Stimulated activated CD4-positive, alpha-beta T cell treated with anti-CD3 and anti-CD28 coated beads, Interleukin-15, amount 100 ng/mL, for 1 hour (primary cell): ENCODE data around the gene ARHGEF7.

Experiments
- DNase-seq, 2 donors: peaks; one replicate each; pipeline ENCODE4 v3.0.0-alpha.2; 2020; ENCODE audit warnings: low read depth in 1 of 2, low spot score in 1 of 2

ARHGEF7 gene

GRCh38 chr13:111166882-111167675 lies 52.0 kb downstream of the ARHGEF7 start:
- no peak for DNase-seq

- no peak for DNase-seq
These were observed 53.0 kb downstream of the ARHGEF7 start for GRCh38 chr13:111168107-111168506.

DNA sequence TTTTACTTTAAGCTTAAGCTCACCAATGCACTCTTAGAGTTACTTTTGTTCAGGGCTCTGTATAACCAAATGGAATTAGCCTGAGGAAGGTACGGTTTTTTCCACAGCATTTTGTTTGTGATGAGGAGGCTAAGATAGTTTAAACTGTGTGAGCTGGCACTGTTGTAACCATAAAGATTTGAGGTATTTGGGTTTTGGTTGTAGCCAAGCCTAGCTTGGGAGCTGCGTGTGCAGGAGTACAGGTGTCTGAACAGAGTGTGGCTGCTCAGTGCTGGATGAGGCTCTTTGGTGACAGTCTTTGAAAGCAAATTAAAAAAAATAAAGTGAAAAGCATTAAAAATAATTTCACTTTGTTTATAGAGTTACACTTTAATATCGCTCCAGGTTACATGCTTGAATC lies 56.0 kb downstream of the ARHGEF7 start:
- DNase-seq = no peak

- no peak for DNase-seq
These were observed 56.5 kb downstream of the ARHGEF7 start for GRCh38 chr13:111171629-111172028.

DNA sequence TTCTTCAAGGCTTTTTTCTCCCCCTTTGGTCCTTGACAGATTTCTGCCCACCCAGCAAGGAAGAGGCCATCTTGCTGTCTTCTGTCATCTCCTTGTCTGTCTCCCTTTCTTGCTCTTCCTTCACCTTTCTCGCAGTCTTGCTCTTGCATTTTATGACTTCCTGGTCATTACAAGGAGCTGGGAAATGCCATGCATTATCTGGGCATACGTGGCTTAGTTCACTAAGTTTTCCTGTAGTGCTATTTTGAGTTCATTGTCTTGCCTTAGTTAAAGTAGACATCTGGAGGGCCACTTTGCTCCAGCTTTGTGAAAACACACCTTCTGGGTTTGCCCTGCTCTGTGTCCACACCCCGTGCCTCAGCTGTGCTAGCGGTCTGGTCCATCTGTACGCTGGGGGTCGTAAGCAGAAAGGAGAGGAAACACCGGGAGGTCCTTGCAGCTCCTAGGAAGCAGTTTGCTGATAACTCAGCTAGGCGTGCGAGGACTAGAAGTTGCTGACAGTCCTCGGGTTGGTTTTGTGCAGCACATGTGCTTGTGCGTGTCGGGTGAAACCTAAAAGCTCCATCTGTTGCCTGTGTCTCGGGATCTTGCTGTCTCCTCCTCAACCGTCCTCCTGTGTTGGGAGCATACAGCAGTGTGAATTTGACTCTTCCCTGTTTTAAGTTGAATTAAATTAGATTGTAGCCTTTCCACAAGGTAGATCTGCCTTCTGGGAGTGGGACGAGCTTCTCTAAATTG lies 59.4 kb downstream of the ARHGEF7 start:
- no peak for DNase-seq

GRCh38 chr13:111175372-111175771 lies 60.3 kb downstream of the ARHGEF7 start:
- no peak for DNase-seq

- no peak for DNase-seq
These were observed 60.8 kb downstream of the ARHGEF7 start for GRCh38 chr13:111175935-111176334.

GRCh38 chr13:111176421-111176820 lies 61.3 kb downstream of the ARHGEF7 start:
- DNase-seq = no peak

DNA sequence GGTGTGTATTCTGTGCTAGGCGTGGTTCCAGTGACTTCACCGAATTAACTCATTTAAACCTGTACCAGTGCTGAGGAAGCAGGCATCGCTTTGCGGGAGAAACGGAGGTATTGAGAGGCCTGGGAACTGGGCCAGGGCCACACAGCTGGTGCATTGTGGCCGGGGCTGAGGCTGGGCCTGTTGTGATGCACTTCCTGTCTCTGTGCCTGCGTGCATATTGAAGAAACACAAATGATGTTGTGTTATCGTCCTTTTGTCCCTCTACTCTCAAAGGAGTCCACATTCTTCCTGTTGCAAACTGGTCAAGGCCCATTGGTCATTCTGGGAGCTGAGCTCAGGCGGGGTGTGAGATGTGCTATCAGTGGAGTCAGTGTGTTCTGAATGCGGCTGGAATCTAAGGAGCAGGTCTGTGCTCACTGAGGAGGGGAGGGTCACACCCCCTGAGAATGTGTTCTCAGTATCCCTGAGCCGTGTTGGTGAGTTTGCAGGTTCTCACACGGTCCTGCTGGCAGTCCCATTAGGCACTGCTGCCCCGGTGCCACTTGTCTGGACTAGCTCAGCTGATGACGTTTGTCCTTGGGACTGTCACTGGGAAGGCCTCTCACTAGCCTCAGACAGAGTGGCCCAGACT lies 62.1 kb downstream of the ARHGEF7 start:
- DNase-seq = peak in 1 of 2 donors; percentile 19

GRCh38 chr13:111177921-111178320 lies 62.8 kb downstream of the ARHGEF7 start:
- no peak for DNase-seq

DNA sequence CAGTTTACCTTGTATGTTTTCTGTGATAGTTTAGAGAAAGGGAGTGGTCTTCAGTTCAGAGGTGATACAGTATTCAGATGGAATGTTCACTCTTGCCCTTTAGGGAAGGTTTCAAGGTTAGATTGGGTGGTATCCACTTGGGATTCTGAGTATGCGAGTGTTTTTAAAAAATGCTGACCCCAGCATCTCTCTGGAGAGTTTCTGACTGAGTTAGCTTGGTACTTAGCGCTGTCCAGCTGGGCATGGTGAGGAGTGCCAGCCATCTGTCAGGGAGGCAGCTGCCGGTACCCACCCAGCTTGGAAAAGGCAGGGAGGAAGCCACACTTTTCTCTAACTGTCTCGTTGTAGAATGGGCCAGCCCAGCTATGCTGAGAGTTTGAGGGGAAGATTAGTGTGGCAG lies 63.3 kb downstream of the ARHGEF7 start:
- no peak for DNase-seq

GRCh38 chr13:111179908-111180760 lies 65.0 kb downstream of the ARHGEF7 start:
- no peak for DNase-seq

- DNase-seq = no peak
These were observed 66.9 kb downstream of the ARHGEF7 start for GRCh38 chr13:111181977-111182376.

- DNase-seq = no peak
These were observed 68.1 kb downstream of the ARHGEF7 start for GRCh38 chr13:111183087-111183645.

DNA sequence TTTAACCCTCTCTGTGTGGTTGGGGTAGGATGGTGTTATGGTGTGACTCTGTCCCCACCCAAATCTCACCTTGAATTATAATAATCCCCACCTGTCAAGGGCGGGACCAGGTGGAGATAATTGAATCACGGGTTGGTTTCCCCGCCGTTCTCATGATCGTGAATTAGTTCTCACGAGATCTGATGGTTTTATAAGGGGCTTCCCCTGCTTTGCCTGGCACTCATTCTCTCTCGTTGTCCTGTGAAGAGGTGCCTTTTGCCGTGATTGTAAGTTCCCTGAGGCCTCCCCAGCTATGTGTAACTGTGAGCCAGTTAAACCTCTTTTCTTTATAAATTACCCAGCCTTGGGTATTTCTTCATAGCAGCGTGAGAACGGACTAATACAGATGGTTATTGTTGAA lies 68.8 kb downstream of the ARHGEF7 start:
- DNase-seq = no peak

DNA sequence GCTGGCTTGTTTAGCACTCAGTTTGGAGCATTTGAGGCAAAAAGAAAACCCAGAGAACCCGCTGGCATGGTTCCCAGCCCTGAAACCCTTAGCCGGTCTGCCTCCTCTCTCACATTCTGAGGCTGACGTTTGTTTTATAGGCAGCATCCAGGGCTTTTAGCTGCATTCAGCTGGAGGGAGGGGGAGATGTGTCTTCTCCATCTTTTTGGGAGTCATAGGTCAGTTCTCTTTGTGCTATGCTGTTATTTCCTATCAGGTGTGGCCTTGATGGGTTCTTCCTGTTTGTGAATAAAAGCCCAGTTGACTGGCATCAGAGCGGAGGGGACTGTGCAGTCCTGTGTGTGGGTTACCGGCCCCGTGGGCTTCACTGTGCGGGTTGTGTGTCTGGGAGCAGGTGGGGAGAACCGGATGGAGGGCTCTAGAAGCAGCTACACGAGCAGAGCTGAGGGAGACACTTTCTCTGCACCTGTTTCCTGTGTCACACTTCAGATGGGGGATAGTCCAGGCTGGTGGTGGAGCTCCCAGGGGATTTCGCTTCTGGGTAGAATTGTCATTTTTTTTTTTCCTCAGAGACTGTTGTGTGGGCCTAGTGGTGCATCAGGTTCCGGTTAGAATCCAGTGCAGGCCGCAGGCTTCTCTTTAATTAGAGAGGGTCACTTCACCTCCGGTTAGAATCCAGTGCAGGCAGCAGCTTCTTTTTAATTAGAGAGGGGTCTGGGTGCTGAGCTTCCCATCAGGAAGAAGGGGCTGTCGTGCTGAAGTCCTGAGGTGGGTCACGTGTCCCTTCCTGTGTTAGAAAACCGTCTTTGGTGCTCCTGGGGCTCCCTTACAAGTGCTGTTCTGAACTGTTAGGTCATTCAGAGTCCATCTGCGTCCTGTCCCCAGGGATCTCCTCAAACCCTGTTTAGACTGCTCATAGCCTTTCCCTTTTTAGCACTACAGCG lies 69.6 kb downstream of the ARHGEF7 start:
- no peak for DNase-seq

GRCh38 chr13:111186305-111186935 lies 71.3 kb downstream of the ARHGEF7 start:
- no peak for DNase-seq

- DNase-seq = no peak
These were observed 72.9 kb downstream of the ARHGEF7 start for GRCh38 chr13:111187960-111188541.

DNA sequence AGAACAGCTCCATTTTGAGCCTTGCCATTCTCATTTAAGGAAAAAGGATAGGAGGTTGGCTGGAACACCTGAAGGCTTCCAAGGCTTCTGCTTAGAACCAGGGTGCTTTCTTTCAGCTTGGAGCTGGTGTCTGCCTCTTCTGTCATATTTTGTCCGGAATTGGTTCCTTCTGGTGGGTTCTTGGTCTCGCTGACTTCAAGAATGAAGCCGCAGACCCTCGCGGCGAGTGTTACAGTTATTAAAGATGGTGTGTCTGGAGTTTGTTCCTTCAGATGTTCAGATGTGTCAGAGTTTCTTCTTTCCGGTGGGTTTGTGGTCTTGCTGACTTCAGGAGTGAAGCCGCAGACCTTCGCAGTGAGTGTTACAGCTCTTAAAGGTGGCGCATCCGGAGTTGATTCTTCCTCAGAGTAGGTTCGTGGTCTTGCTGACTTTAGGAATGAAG lies 74.0 kb downstream of the ARHGEF7 start:
- peak in 1 of 2 donors; percentile 34 for DNase-seq
